Tibial nerve (tissue), 4 donors: ENCODE measurements around the gene GOLGA8B. TPM values are rescaled to one million over a fixed set of nuclear protein-coding genes. Genes with fewer than 3 reads are reported as not detected.

ENCODE experiments used
- DNase-seq, 2 donors: peaks; one replicate each; pipeline ENCODE4 v3.0.0-alpha.2; 2019; ENCODE audit warnings: low spot score in 2 of 2
- H3K27ac ChIP-seq, 4 donors: fragments of 200-600 bp; sonication (generic) in 3 of 4; one replicate each; pipeline ENCODE4 v1.5.1; 2017 to 2019; ENCODE audit warnings: mild to moderate bottlenecking in 1 of 4
- H3K27me3 ChIP-seq, 2 donors: fragments of 200-600 bp; sonication (generic) in 1 of 2; one replicate each; pipeline versions ENCODE4 v1.5.1 to v1.6.0; 2017 to 2019
- H3K36me3 ChIP-seq, 3 donors: fragments of 200-600 bp; sonication (generic); one replicate each; pipeline ENCODE4 v1.5.1; 2018 to 2019
- H3K4me1 ChIP-seq, 4 donors: fragments of 200-600 bp; sonication (generic) in 3 of 4; one replicate each; pipeline ENCODE4 v1.5.1; 2017 to 2019
- H3K4me3 ChIP-seq, 4 donors: fragments of 200-600 bp; sonication (generic) in 3 of 4; one replicate each; pipeline ENCODE4 v1.5.1; 2017 to 2019; ENCODE audit warnings: mild to moderate bottlenecking in 1 of 4, moderate library complexity in 1 of 4
- H3K9me3 ChIP-seq, 4 donors: fragments of 200-600 bp; sonication (generic) in 3 of 4; one replicate each; pipeline ENCODE4 v1.5.1; 2017 to 2019
- CTCF ChIP-seq, 5 experiments: fragments of 200-600 bp in 3 of 5; fragments of 450-650 bp in 2 of 5; sonication (generic) in 3 of 5; IDR thresholded peaks; one replicate each; pipeline ENCODE4 v1.5.1; 2016 to 2019; ENCODE audit warnings: antibody characterized with exemption in 5 of 5, mild to moderate bottlenecking in 3 of 5, moderate library complexity in 2 of 5
- EP300 ChIP-seq, 2 donors: sonication (generic); formaldehyde crosslinking; IDR thresholded peaks; one replicate each; pipeline ENCODE4 v1.6.1; 2017; ENCODE audit warnings: antibody characterized with exemption in 2 of 2, mild to moderate bottlenecking in 1 of 2
- POLR2A ChIP-seq, 2 donors: fragments of 450-650 bp; IDR thresholded peaks; one replicate each; pipeline ENCODE4 v1.6.1; 2017; ENCODE audit warnings: antibody characterized with exemption in 2 of 2, mild to moderate bottlenecking in 2 of 2, moderate library complexity in 2 of 2
- WGBS, 2 donors: methylation state at CpG; one replicate each; pipeline ENCODE4 v1.1.5; 2018; 5-methylcytosine and 5-hydroxymethylcytosine counted together
- total RNA-seq, 4 donors: library from RNA; depleted of rRNA; stranded (reverse); fragments of >200 nt; gene quantifications; one replicate each; pipeline ENCODE4 v1.1.0, GENCODE V29; 2016

Gene GOLGA8B
- total RNA-seq, 4 donors from 2014 or later, result 129 to 312 (median 147) TPM

- no peaks in the 10 kb centered on the region for H3K4me1 ChIP-seq
- no peak overlapping the region for H3K4me3 ChIP-seq
- no peaks in the 10 kb centered on the region for H3K27me3 ChIP-seq
- no peaks in the 10 kb centered on the region for H3K36me3 ChIP-seq
- no peak overlapping the region for H3K27ac ChIP-seq
- TF ChIP-seq POLR2A (IDR thresholded peaks at IDR 0.05), result no peak
- no peak for TF ChIP-seq CTCF (IDR thresholded peaks at IDR 0.05)
- TF ChIP-seq EP300 (IDR thresholded peaks at IDR 0.05), result no peak
- DNase-seq, result no peak
- H3K9me3 ChIP-seq, result no peaks in the 10 kb centered on the region
These were observed 24.4 kb upstream of the GOLGA8B start for GRCh38 chr15:34607832-34608231.

- DNase-seq, result no peak
- H3K4me3 ChIP-seq, result no peak overlapping the region
- TF ChIP-seq CTCF (IDR thresholded peaks at IDR 0.05), result no peak
- H3K27me3 ChIP-seq, result no peaks in the 10 kb centered on the region
- no peaks in the 10 kb centered on the region for H3K9me3 ChIP-seq
- H3K4me1 ChIP-seq, result no peaks in the 10 kb centered on the region
- no peaks in the 10 kb centered on the region for H3K36me3 ChIP-seq
- no peak overlapping the region for H3K27ac ChIP-seq
These were observed 23.1 kb upstream of the GOLGA8B start for GRCh38 chr15:34606545-34606944.

- Histone ChIP-seq H3K27me3 (no peaks in the 10 kb centered on the region), H3K4me3 (no peak overlapping the region), H3K4me1 (no peaks in the 10 kb centered on the region), H3K9me3 (no peaks in the 10 kb centered on the region), H3K27ac (no peak overlapping the region), H3K36me3 (no peaks in the 10 kb centered on the region)
- TF ChIP-seq CTCF (IDR thresholded peaks at IDR 0.05) (no peak), EP300 (IDR thresholded peaks at IDR 0.05) (no peak), POLR2A (IDR thresholded peaks at IDR 0.05) (no peak)
- DNase-seq, result no peak
These were observed 22.7 kb upstream of the GOLGA8B start for GRCh38 chr15:34606131-34606530.

- no peak for TF ChIP-seq CTCF (IDR thresholded peaks at IDR 0.05)
- no peak for TF ChIP-seq EP300 (IDR thresholded peaks at IDR 0.05)
- no peak for TF ChIP-seq POLR2A (IDR thresholded peaks at IDR 0.05)
- Histone ChIP-seq H3K4me1 (no peaks in the 10 kb centered on the region), H3K27me3 (no peaks in the 10 kb centered on the region), H3K9me3 (no peaks in the 10 kb centered on the region), H3K4me3 (no peak overlapping the region), H3K27ac (no peak overlapping the region), H3K36me3 (no peaks in the 10 kb centered on the region)
- no peak for DNase-seq
- 54 to 67% methylated on average over 8 of the region's 8 CpGs for WGBS, 2 donors
These were observed 19.6 kb upstream of the GOLGA8B start for GRCh38 chr15:34603095-34603494.

- no peak for TF ChIP-seq POLR2A (IDR thresholded peaks at IDR 0.05)
- TF ChIP-seq CTCF (IDR thresholded peaks at IDR 0.05), result no peak
- no peak for TF ChIP-seq EP300 (IDR thresholded peaks at IDR 0.05)
- no peaks in the 10 kb centered on the region for H3K36me3 ChIP-seq
- no peak overlapping the region for H3K4me3 ChIP-seq
- no peak for DNase-seq
- no peaks in the 10 kb centered on the region for H3K4me1 ChIP-seq
- no peaks in the 10 kb centered on the region for H3K27me3 ChIP-seq
- no peak overlapping the region for H3K27ac ChIP-seq
- no peaks in the 10 kb centered on the region for H3K9me3 ChIP-seq
These were observed 17.5 kb upstream of the GOLGA8B start for GRCh38 chr15:34600923-34601322.
